SIG-M5 (cell line): ENCODE data around the gene C1QA.
"Not testable (repeated sequence)": the region's sequence is repeated elsewhere in the genome, so short reads cannot be mapped to it uniquely, and the experiment has no call there.

Experiments
- DNase-seq: peaks from one replicate; lab custom pipeline; 2025; lab: John Stamatoyannopoulos, UW

The C1QA gene

GRCh38 chr1:22641247-22641646 lies 4.8 kb downstream of the C1QA start:
- DNase-seq = no peak

- DNase-seq = no peak
These were observed 5.6 kb downstream of the C1QA start for GRCh38 chr1:22641906-22642636.

- no peak for DNase-seq
These were observed 7.0 kb downstream of the C1QA start, which contains the start of gene C1QC for GRCh38 chr1:22643381-22643780. C1QC (plus strand) TSS chr1:22643633; CDS start chr1:22644024, 391 bp downstream.

GRCh38 chr1:22643928-22644327 lies 7.5 kb downstream of the C1QA start:
- no peak for DNase-seq

GRCh38 chr1:22645931-22646330 lies 9.5 kb downstream of the C1QA start:
- DNase-seq = no peak

- no peak for DNase-seq
These were observed 10.0 kb downstream of the C1QA start for GRCh38 chr1:22646384-22646783.

GRCh38 chr1:22650089-22650693 lies 13.8 kb downstream of the C1QA start:
- DNase-seq = no peak

GRCh38 chr1:22651941-22652856 lies 15.8 kb downstream of the C1QA start:
- no peak for DNase-seq

- no peak for DNase-seq
These were observed 16.5 kb downstream of the C1QA start, which contains the start of gene C1QB for GRCh38 chr1:22652881-22653316. C1QB (plus strand) TSS chr1:22653236; CDS start chr1:22659463, 6,227 bp downstream.

- no peak for DNase-seq
These were observed 18.3 kb downstream of the C1QA start for GRCh38 chr1:22654692-22655091.

GRCh38 chr1:22658385-22659163 lies 22.1 kb downstream of the C1QA start:
- no peak for DNase-seq

- DNase-seq = no peak
These were observed 24.4 kb downstream of the C1QA start for GRCh38 chr1:22660716-22661241.

GRCh38 chr1:22661880-22662279 lies 25.5 kb downstream of the C1QA start:
- DNase-seq = no peak

- DNase-seq = no peak
These were observed 25.9 kb downstream of the C1QA start for GRCh38 chr1:22662318-22662717.

GRCh38 chr1:22662986-22663408 lies 26.6 kb downstream of the C1QA start:
- DNase-seq = no peak

GRCh38 chr1:22665752-22666151 lies 29.3 kb downstream of the C1QA start:
- no peak for DNase-seq

GRCh38 chr1:22666412-22666811 lies 30.0 kb downstream of the C1QA start:
- DNase-seq = no peak

GRCh38 chr1:22668840-22669239 lies 32.4 kb downstream of the C1QA start:
- DNase-seq = not testable (repeated sequence)

GRCh38 chr1:22670352-22670975 lies 34.0 kb downstream of the C1QA start:
- DNase-seq = no peak

- no peak for DNase-seq
These were observed 35.6 kb downstream of the C1QA start for GRCh38 chr1:22671999-22672398.
